SJSA1 (cell line): ENCODE data around the gene ANK2. TPM values are rescaled to one million over a fixed set of nuclear protein-coding genes. Genes with fewer than 3 reads are reported as not detected.

Source experiments
- DNase-seq, 2 experiments: peaks; one replicate each; pipeline ENCODE4 v3.0.0-alpha.2; 2015 to 2020; ENCODE audit warnings: low spot score in 2 of 2, low read depth in 1 of 2
- H3K27ac ChIP-seq: fragments of 250-450 bp; sonication (Bioruptor Pico); 2 replicates; pipeline ENCODE4 v1.5.1; 2020; ENCODE audit warnings: mild to moderate bottlenecking, moderate library complexity
- H3K27me3 ChIP-seq: fragments of 250-450 bp; sonication (Bioruptor Pico); replicated peaks from 2 replicates; pipeline ENCODE4 v1.5.1; 2020; ENCODE audit warnings: mild to moderate bottlenecking, moderate library complexity
- H3K36me3 ChIP-seq: fragments of 250-450 bp; sonication (Bioruptor Pico); 2 replicates; pipeline ENCODE4 v1.5.1; 2020; ENCODE audit warnings: mild to moderate bottlenecking
- H3K4me1 ChIP-seq: fragments of 250-450 bp; sonication (Bioruptor Pico); replicated peaks from 2 replicates; pipeline ENCODE4 v1.6.1; 2021; ENCODE audit warnings: mild to moderate bottlenecking
- H3K4me3 ChIP-seq: fragments of 250-450 bp; sonication (Bioruptor Pico); 2 replicates; pipeline ENCODE4 v1.5.1; 2020; ENCODE audit warnings: mild to moderate bottlenecking
- H3K9me3 ChIP-seq: fragments of 250-450 bp; sonication (Bioruptor Pico); replicated peaks from 2 replicates; pipeline ENCODE4 v1.5.1; 2020; ENCODE audit warnings: mild to moderate bottlenecking
- total RNA-seq: library from RNA; depleted of rRNA; stranded (reverse); fragments of >200 nt; shearing (Covaris generic); gene quantifications from 2 replicates; pipeline ENCODE4 v1.2.3, GENCODE V29; 2014

Gene ANK2
- total RNA-seq, 1 experiment from 2014 or later = 3.4 TPM

DNA sequence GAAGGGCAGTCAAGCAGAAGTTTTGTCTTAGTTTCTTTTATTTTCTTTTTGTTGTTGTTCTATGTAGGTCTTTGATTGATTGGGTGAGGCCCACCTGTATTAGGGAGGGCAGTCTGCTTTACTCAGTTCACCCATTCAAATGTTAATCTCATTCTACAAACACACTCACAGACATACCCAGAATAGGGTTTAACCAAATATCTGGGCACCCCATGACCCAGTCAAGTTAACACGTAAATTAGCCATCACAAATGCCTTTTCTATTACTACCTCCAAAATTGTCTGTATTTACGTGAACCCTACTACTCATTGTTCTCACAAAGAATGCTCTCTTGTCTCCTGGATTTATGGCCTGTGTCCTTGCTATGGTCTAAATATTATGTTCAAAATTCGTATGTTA, 339.7 kb downstream of the ANK2 start:
- H3K9me3 ChIP-seq = no peaks in the 10 kb centered on the region
- H3K36me3 ChIP-seq = no peaks in the 10 kb centered on the region
- no peaks in the 10 kb centered on the region for H3K27me3 ChIP-seq
- no peak overlapping the region for H3K27ac ChIP-seq
- H3K4me1 ChIP-seq = peaks cover 8% of the 10 kb centered on the region
- DNase-seq = no peak
- H3K4me3 ChIP-seq = no peak overlapping the region

DNA sequence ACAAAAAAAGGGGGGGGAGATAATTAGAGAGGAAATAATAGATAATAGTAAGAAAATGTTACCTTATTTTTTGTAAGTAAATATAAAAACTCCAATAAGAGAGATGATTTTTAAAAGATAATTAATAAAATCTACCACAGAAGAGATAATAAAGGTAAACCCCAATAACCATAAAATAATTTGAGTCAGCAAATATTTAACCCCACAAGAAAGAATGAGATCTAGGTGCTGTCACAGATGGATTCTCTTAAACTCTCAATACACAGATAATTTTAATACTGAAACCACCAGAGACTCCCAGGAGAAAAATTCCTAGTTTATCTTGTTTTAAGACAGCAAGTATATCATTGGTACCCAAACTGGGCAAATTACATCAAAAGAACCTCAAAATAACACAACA, 341.4 kb downstream of the ANK2 start:
- H3K36me3 ChIP-seq = no peaks in the 10 kb centered on the region
- no peak for DNase-seq

DNA sequence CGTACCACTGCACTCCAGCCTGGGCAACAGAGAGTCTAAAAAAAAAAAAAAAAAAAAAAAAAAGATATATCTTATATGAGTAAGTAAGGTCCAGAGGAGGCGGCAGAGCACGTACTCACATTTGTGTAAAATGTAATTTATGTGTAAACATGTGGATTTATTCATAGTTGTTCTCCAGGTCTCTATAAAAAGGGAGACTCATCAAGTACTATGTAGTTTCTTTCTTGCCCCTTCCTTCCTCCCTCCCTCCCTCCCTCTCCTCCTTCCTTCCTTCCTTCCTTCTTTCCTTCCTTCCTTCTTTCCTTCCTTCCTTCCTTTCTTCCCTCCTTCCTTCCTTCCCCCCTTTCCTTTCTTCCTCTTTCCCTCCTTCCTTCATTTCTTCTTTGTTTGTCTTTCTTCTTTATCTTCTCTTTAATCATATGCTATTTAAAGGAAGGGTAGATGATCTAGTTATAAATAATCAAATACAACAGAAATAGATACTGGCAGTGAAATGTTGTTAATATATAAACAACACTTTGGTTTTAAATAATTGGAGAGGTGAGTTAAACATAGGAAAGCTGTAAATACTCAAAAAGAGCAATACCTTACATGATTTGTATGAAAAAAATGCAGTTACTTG, 344.8 kb downstream of the ANK2 start:
- no peak for DNase-seq
- Histone ChIP-seq H3K27me3 (no peaks in the 10 kb centered on the region), H3K27ac (no peak overlapping the region)

More for the DNA sequence above, 341.4 kb downstream of the ANK2 start:
- H3K4me3 ChIP-seq = no peak overlapping the region
- H3K9me3 ChIP-seq = no peaks in the 10 kb centered on the region
- peaks cover 6% of the 10 kb centered on the region for H3K4me1 ChIP-seq
- no peaks in the 10 kb centered on the region for H3K27me3 ChIP-seq
- H3K27ac ChIP-seq = no peak overlapping the region

DNA sequence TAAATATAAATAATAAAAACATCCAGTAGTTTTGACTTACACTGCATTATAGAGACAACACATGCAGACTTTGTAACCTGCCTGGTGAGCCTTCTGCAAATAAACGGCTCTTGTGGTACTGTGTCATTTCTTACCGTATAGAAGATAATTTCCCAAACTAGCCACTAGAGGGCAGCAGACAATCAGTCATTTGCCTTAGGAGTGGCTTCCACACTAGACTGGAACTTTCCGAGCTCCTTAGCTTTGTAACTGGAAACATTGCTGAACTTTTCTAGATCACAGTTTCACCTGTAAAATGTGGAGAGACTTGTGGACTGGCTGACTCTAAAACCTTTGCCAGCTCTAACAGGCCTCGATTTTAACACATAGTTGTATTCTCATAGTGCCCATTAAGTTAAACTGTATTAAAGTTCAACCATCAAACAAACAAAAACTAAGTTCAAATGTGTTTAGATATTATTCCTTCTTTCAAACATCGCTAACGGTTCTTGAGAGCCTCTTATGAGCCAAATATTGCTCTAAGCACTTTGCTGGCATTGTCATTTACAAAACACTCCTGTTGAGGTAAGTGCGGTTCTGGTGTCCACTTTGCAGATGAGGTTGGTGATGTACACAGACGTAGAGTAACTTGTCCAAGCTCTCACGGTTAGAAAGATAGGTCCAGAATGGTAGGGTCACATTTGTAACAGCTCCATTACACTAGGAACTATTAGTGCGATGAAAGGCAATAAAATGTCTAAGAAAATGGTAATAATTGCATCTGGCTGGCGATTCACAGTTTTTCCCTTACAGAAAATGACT, 345.5 kb downstream of the ANK2 start:
- peak; percentile 48 to 68 for DNase-seq
- H3K36me3 ChIP-seq = no peaks in the 10 kb centered on the region
- no peaks in the 10 kb centered on the region for H3K27me3 ChIP-seq
- peaks cover 12% of the 10 kb centered on the region for H3K4me1 ChIP-seq
- H3K27ac ChIP-seq = no peak overlapping the region
- H3K9me3 ChIP-seq = no peaks in the 10 kb centered on the region
- H3K4me3 ChIP-seq = no peak overlapping the region

More for the DNA sequence above, 344.8 kb downstream of the ANK2 start:
- H3K9me3 ChIP-seq = no peaks in the 10 kb centered on the region
- H3K4me1 ChIP-seq = peaks cover 12% of the 10 kb centered on the region
- H3K36me3 ChIP-seq = no peaks in the 10 kb centered on the region
- H3K4me3 ChIP-seq = no peak overlapping the region

DNA sequence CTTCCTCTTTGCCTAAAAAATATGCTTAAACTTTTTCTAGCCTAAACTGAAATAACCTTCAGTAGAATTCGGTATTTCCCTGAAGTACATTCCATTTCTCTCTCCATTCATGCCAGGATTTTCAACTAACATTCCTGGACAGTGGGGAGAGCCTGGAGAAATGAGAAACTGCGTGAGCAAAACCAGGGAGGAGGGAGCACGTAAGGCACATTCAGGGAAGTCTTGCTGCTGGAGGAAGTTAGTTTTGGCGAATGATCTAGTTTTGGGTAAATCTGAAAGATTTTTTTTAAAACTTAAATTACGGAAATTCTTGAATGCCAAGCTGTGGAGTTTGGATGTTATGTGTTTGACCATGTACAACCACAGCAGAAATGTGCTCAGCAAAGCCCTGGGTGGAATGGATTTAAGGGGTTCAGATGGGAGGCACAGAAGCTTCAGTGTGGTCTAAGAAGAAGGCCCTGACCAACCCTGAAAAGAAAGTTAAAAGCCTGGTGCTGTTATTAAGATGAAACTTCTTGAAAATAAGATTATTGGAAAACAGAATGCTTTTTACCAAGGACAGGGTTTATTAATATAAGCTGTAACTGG, 347.8 kb downstream of the ANK2 start:
- no peaks in the 10 kb centered on the region for H3K27me3 ChIP-seq
- H3K4me3 ChIP-seq = no peak overlapping the region
- peak overlapping the region; percentile 18 for H3K27ac ChIP-seq
- peaks cover 12% of the 10 kb centered on the region for H3K4me1 ChIP-seq
- no peaks in the 10 kb centered on the region for H3K36me3 ChIP-seq
- DNase-seq = peak in 1 of 2 experiments; percentile 42
- no peaks in the 10 kb centered on the region for H3K9me3 ChIP-seq

DNA sequence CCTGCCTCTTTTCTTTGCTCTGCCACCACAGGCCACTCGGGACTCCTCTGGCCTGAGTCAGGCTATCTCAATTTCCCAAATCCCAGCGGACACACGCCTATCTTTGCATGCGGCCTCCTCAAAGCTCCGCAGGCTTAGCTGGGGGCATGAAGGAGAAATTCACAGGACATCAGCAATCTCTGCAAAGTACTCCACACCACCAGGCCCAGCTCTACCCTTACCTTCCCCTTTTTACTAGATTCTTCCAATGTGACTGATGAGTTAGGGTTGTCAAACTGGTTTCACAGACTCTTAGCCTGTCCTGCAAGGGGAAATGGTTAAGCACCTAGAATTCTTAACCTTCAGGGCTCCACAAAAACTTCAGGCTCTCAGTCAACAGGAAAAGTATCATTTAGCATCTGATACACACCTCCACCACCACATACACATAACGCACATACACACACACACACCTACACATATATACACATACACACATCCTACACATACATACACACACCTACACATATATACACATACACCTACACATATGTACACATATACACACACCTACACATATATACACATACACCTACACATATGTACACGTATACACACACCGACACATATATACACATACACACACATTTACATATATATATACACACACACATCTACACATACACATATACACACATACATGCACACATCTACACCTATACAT, 349.1 kb downstream of the ANK2 start:
- peaks cover 12% of the 10 kb centered on the region for H3K4me1 ChIP-seq
- H3K27me3 ChIP-seq = no peaks in the 10 kb centered on the region
- no peaks in the 10 kb centered on the region for H3K9me3 ChIP-seq
- H3K27ac ChIP-seq = no peak overlapping the region
- DNase-seq = no peak
- H3K4me3 ChIP-seq = no peak overlapping the region
- H3K36me3 ChIP-seq = no peaks in the 10 kb centered on the region

DNA sequence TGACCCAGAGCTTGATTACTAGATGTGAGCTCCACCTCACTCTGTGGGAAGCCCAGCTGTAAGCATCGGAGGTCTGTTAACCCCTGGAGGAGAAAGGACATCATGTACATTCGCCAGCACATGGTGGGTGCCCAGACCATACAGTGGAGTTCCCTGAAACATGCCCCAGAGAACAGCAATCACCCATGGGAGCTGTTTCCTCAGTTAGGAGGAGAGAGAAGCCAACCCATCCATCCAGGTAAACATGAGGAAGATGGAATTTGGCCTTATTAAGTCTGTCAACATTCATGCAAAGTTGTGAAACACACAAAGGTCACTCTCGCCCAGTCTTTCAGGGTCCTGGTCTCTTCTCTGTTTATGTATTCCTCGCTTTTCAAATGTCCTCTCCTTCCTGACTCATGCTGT, 354.7 kb downstream of the ANK2 start:
- DNase-seq = no peak
- Histone ChIP-seq H3K27ac (no peak overlapping the region), H3K9me3 (no peaks in the 10 kb centered on the region), H3K4me3 (no peak overlapping the region), H3K36me3 (no peaks in the 10 kb centered on the region), H3K27me3 (no peaks in the 10 kb centered on the region), H3K4me1 (peaks cover 9% of the 10 kb centered on the region)

DNA sequence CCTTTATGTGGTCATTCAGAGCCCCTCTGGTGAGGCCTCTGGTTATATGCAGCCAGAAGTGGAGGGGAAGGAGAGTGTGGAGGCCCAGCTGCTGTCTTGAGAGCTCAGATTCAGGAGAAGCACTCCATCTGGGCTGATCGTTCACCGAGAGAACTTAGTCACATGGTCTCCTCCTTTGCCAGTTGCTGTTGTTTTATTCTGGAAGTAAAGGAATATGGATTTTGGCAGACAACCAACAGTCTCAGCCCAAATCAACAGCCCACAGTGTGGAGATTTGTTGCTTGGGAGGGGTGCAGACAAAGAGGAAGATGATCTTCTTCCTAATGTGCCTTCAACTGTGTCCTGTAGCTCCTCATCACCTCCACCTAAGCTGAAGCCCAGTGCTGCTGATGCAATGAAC, 355.4 kb downstream of the ANK2 start:
- no peaks in the 10 kb centered on the region for H3K36me3 ChIP-seq

DNA sequence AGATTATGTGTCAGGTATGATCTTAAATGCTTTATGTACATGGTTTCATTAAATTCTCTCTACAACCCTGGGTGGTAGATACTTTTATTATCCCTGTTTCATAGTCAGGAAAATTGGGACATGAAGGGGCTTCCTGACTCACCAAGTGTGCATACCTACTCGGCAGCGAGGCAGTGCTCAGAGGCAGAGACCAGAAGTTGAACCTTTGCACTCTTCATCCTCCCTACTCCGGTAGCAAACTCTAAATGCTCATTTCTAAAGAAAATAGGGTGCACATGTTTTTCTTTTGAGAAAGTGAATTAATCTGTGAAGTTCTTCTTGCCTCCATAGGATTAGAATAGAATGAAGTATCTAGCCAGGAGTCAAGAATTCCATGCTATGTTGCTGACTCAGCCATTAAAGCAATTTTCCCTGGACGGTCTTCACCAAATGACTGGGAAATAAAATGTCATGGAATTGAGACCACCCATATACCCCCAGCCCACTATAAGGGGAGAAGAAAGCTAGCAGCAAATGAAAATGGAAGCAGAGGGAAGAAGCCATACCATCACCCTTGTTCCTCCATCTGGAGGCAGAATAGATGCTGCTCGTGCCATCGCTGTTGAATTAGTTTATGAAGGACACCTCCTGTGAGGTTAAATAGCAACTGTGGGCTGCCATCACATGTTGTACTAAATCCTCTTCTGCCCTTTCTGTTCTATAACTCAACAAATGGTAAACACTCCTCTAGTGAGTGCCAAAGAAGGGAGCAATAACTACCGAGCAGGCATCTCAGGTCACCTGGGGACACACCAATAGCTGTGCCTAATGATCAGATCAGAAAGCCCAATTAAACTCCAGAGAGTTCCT, 356.6 kb downstream of the ANK2 start:
- Histone ChIP-seq H3K27ac (no peak overlapping the region), H3K4me3 (no peak overlapping the region), H3K27me3 (no peaks in the 10 kb centered on the region), H3K36me3 (no peaks in the 10 kb centered on the region), H3K4me1 (peaks cover 23% of the 10 kb centered on the region), H3K9me3 (no peaks in the 10 kb centered on the region)
- no peak for DNase-seq

More for the DNA sequence above, 355.4 kb downstream of the ANK2 start:
- Histone ChIP-seq H3K4me3 (no peak overlapping the region), H3K27ac (no peak overlapping the region), H3K9me3 (no peaks in the 10 kb centered on the region), H3K4me1 (peaks cover 14% of the 10 kb centered on the region), H3K27me3 (no peaks in the 10 kb centered on the region)
- no peak for DNase-seq

DNA sequence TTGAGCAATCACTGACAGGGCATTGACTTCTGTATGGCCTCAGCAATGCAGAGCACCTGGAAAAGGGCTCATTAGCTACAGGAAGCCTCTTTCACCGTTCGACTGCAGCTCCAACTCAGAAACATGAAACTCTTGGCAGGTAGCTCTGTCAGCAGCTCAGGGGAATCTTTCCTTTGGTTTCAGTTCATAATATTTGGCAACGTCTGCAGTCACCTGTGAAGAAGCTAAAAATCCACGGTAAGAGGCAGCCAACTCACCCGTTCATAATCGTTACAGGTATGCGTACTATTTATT, 357.2 kb downstream of the ANK2 start:
- no peaks in the 10 kb centered on the region for H3K36me3 ChIP-seq
- H3K27me3 ChIP-seq = no peaks in the 10 kb centered on the region

DNA sequence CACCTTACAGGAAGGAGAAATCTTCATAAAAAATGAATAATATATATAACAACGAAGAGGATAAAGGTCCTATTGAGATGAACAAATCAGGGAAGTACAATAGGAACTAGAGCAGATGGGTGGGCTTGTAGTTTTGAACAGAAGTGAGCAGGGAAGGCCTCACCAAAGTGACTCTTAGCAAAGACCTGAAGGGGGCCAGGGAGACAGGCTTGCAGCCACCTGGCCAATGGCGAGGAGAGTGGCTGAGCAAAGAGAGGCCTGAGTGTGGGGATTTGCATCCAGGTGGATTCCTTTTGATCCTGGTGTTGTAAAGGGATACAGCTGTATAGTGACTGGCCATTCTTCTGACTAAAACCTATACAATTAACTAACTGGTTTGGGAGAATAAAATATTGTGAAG, 358.0 kb downstream of the ANK2 start:
- no peak overlapping the region for H3K27ac ChIP-seq
- H3K27me3 ChIP-seq = no peaks in the 10 kb centered on the region
- no peak overlapping the region for H3K4me3 ChIP-seq
- no peak for DNase-seq
- no peaks in the 10 kb centered on the region for H3K9me3 ChIP-seq
- H3K4me1 ChIP-seq = peaks cover 26% of the 10 kb centered on the region
- H3K36me3 ChIP-seq = no peaks in the 10 kb centered on the region

More for the DNA sequence above, 357.2 kb downstream of the ANK2 start:
- Histone ChIP-seq H3K4me1 (peaks cover 25% of the 10 kb centered on the region), H3K4me3 (no peak overlapping the region), H3K27ac (no peak overlapping the region), H3K9me3 (no peaks in the 10 kb centered on the region)
- no peak for DNase-seq

DNA sequence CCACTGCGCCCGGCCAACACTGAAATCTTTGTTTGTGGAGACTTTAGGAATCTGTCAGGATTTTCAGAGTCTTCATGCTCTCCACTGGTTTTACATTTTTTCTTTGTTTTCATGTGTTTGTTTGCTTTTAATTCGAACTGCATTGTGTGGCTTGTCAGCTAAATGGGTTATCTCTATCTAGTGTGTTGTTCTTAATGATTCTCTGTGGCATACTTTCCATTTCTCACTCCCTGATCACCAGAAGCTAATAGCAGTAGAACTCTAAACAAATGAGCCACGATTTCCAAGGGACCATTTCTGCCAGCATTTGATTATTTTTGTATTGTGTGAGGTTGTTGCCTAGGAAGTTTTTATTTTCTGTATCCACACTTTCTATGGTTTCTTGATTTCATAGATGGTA, 359.7 kb downstream of the ANK2 start:
- Histone ChIP-seq H3K36me3 (no peaks in the 10 kb centered on the region), H3K4me1 (peaks cover 25% of the 10 kb centered on the region), H3K27ac (no peak overlapping the region), H3K27me3 (no peaks in the 10 kb centered on the region), H3K9me3 (no peaks in the 10 kb centered on the region), H3K4me3 (no peak overlapping the region)
- DNase-seq = peak in 1 of 2 experiments; percentile 78

DNA sequence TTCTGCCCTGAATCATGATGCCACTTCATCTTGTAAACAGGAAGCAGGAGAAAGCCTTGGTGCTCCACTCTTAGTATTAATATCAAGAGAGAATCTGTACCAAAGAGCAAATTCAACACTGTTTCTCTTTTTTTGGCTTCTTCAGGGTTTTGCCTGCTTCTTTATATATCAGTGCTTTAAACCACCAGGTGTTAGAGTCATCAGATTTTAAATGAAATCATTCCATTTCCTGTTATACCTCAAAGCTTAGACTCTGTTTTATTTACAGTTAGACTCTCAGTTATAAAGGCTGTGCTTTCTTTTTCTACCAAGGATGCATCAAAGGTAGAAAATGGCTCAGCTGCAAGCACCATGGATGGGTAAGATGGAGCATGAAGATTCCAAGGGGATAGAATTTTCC, 361.2 kb downstream of the ANK2 start:
- no peaks in the 10 kb centered on the region for H3K27me3 ChIP-seq
- H3K4me1 ChIP-seq = peaks cover 21% of the 10 kb centered on the region
- no peaks in the 10 kb centered on the region for H3K9me3 ChIP-seq
- no peak overlapping the region; the same call in 1 of the 2 replicates for H3K27ac ChIP-seq
- DNase-seq = peak in 1 of 2 experiments; percentile 27
- H3K36me3 ChIP-seq = no peaks in the 10 kb centered on the region
- no peak overlapping the region for H3K4me3 ChIP-seq
